HG03575 (cell line): ENCODE results near the gene XPNPEP1.
A peak's percentile ranks its signal among the peaks of the same experiment; 100 is the strongest.

Experiments
- ATAC-seq: cut with Tn5 transposase; IDR thresholded peaks from one replicate; pipeline ENCODE4 v1.9.1; 2021; ENCODE audit not compliant: unreplicated experiment, insufficient number of reproducible peaks, low FRiP score; ENCODE audit errors: extremely low read depth

The XPNPEP1 gene

DNA sequence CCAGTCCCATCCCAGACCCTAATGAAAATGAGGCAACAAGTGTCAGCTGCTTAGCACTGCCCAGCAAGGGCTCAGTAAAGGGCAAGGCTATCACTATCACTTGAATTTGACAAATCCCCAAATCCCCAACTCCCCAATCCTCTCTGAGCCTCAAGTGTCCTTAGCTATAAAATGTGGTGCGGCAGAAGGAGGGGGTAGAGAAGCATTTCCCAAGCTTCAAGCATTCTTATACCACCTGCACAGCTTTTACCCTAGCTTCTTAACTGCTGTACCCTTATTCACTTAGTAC is 41.6 kb downstream of the XPNPEP1 start:
- ATAC-seq, result no peak

DNA sequence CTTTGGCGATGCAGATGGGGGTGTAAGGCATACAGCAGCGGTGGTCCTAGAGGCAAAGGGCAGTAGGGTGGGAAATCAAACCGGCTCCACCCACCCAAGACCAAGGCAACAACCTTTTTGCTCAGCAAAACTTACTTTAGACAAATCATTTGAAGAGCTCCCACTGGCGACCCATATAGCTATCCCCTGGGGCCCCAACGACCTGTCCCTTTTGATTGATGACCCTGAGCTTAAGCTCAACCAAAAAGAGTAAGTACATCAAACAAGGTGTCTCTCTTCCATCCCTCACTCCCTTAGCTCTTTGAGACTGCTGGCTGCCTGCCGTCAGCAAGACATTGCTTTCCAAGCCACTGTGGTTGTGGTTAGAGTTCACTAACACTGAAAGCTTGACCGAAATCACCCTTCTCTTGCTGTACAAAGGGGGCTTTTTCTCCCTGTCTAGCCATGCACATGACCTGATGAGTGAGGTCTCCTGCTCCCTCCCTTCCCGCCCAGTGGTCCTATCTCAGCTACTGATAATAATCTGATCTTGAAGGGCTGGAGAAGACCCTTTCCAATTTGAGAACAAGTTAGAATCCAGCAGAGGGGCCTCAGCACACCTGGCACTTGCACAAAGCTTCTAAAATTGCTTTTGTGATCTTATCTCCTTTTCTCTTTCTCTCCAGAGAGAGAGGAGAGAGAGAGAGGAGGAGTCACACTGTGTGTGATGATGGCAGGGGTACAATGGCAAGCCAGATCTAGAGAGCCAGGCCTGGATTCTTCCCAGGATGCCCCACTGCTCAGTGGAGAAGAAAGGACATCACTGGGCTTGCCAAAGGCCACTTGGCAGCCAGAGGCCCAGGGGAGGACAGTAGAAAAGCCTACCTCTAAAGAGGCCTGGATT is 42.2 kb downstream of the XPNPEP1 start:
- peak; percentile 80 for ATAC-seq

DNA sequence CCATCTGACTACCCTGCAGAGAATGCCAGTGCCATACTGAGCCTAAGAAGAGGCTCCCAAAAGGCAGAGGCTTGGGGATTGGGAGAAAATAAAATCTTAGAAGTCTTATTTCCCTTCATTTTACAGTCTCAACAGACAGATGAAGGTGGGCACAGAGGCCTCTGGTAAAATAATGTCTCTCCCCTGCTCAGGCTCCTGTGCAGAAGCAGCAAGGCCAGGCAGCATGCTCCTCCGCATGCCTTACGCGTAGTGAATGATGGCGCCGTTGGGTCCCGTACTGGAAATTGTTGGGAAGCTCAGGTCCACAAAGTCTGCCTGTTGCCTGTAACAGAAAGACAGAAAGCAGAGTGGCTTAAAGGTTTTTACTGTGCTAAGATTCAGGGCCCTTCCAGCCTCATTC is 45.8 kb downstream of the XPNPEP1 start:
- ATAC-seq, result no peak

DNA sequence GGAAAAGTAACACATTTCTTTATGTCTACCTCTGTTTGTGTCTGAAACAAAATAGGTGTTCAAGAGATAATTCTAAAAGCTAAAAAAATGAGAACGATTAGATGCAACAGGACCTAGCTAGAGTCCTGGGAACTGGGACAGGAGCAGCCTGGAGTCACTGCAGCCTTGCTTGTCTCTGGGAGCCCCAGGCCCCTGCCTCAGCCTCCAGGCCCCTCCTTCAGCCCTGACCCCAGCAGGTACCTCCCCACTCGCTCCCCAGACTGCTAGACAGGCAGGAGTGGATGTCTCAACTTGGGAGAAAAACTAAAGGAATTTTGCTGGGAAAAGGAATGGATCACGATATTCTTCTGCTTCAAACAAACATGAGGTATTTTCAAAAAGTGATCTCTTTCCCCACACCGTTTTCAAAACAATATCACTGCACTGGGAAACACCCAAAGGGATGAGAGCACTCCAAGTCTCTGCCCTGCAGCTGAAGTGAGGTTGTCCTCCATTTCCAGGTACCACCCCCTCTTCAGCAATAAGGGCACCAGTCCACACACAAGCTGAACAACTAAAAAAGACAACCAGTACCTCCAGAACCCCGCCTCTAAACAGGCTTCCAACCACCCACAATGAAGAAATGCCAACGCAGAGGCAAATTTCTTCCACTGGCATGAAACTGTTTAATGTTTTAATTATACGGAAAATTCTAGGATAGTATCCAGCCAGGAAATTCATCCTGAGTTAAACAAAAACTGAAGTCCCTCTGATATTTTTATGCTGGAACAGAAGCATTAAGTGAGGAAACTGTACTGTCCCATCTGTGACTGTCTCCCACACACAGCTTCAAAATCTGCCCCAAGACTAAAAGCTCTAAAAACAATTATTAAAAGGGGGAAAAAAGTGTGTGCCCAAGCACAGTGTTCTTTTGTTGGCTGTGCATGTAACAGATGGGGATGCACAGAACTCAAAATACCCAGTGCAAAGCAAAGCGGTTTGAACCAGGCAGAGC is 47.2 kb downstream of the XPNPEP1 start:
- no peak for ATAC-seq

DNA sequence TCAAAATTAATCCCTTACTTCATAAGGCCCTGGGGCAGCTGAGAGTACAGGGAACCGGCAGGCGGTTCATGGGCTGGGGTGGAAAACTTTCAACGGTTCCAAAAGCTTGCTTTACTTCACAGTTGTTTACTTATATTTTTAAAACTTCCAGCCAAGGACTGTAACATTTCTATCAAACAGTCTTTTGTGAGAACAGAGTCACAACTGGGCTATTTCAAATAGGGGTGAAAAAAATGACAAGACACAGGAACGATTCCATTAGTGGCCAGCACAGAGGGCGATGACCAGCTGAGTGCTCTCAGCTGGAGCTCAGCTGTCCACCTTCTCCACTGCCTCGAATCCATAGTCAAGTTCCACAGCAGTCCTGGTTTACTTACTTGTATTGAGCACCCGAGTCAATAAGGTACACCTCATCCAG is 48.2 kb downstream of the XPNPEP1 start:
- ATAC-seq, result no peak

DNA sequence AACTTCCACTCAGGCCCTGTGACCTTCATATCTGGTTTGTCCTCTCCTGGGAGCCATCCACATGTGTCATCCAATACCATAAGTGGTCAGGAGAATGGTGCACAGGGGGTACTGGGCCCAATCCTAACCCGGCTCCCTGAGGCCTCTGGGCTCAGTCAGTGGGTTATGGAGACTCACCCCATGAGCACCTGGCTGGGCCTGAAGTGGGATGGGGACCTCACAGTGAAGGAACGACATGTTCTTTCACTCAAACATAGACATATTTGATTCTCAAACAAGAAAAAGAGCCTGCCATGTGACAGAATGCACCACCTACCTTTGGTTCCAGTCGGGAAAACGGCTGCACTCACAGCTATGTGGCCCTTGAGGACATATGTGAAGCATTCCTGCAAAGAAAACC is 51.8 kb downstream of the XPNPEP1 start:
- no peak for ATAC-seq

DNA sequence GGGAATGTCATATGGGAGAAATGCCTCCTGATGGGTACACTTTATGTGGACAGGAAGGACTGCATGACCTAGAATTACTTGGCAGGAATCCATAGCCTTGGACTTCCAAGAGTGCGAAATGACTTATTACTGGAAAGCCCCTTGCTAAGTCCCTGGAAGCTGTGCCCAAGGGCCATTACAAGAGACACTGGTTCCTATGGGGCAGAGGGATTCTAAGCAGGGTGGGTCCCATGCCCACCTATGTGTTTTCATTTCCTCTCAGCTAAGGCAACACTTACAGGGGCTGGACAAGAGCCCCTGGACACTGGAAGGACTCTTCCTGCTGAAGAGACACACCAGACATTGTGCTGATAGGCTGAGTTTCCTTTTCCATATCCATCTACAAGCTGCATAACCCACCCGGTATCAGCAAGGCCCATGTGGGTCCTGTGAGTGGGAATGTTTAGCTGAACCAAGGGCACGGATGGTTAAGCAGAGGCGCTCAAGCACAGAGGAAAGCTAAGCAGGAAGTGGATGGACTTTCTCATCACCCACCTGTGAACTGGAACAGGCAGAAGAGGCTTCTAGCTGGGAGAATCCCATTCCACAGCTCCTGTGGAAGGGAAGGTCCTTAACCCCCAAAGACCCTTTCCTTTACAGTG is 56.2 kb downstream of the XPNPEP1 start:
- no peak for ATAC-seq

DNA sequence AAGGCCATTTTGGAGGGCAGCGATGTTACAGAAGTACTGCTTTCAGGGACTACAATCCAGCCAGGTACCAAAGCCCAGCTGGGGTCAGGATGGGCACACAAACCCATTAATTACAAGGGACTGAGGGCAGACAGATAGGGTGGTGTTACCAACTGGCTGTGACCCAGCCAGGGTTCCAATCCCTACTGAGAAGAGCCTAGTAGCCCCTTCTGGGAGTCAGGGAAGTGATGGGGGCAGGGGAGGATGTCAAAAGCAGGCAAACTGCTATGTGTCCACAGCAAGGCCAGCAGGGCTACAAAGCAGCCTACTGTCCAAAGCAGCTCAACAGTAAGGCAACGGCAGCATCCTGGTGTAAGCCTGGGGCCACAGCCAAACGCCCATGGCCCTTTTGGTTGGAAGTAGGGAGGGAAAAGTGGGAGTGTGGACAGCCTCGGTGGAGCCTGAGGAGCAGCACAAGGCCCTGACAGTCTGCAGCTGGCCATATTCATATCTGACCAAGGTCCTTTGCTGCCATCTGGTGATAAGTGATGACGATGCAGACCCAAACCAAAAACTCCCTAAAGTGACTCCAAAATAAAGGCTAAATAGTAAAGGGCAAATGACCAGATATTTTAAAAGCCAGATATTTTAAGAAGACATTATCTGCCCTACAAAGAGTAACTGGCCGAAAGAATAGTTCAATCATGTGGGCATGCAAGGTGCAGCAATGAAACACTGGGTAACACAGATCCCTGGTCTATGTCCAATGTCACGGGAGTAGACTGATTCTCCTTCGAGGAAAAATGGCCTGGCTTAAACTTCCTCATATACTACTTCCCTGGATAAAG is 56.9 kb downstream of the XPNPEP1 start:
- ATAC-seq, result no peak

DNA sequence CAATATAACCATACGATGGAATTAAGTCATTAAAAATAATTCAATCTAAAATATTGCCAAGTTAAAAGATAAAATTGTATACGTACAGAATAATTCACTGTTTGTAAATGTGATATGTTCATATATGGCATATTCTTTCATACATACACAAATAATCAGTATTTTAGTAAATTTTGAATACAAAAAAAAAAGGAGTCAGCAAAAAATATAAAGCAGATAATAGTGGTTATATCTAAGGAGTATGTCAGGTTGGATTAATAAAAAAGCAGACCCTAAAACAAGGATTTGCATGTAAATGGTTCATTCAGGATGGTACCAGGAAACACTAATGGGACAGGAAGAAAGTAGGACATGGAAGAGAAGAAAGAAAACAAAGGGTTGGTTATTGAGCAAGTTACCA is 59.5 kb downstream of the XPNPEP1 start:
- no peak for ATAC-seq

DNA sequence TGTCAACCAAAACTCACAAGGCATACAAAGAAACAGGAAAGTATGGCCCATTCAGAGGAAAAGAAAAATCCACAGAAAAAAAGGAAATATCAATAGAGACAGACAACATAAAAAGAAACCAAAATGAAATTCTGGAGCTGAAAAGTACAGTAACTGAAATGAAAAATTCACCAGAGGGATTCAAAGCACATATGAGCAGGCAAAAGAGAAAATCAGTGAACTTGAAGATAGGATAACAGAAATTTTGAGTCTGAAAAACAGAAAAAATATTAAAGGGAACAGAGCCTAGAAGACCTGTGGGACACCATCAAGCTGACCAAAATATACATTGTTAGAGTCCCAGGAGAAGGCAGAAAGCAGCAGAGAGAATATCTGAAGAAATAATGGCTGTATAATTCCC is 60.6 kb downstream of the XPNPEP1 start:
- no peak for ATAC-seq

DNA sequence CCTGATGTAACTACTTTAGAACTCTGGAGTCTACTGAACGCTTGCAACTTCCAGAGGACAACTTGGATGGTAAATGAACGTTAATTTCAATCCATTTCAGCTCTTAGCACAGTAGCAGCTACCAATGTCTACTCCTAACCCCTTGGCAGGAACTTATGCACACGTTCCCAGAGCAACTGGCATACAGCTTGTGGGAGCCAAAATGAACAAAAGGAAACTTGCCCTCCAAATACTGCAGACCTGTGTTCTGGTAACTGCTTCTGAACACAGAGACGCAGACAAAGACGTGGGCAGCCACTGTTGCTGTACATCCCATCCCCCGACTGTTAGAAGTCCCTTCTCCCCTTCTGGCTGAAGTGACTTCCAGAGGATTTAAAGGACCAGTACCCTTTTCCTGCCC is 61.3 kb downstream of the XPNPEP1 start:
- no peak for ATAC-seq

DNA sequence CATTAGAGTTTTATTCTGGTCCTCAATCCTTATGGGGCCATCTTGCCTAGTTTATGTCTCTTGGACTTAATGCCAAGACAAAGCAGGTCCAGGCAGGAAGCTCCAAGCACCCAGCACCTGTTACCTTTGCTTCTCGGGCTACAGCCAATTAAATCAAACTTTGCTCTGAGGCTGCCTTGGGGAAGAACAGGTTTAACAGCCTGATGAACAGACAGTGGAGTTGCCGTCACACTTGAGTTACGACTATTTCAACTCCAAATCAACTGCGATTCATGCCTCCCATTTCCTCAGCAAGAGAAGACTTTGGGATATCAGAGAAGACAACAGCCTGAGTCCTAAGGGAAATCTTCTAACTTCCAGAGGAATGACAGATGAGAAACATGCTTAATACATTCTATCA is 62.2 kb downstream of the XPNPEP1 start:
- ATAC-seq, result no peak

DNA sequence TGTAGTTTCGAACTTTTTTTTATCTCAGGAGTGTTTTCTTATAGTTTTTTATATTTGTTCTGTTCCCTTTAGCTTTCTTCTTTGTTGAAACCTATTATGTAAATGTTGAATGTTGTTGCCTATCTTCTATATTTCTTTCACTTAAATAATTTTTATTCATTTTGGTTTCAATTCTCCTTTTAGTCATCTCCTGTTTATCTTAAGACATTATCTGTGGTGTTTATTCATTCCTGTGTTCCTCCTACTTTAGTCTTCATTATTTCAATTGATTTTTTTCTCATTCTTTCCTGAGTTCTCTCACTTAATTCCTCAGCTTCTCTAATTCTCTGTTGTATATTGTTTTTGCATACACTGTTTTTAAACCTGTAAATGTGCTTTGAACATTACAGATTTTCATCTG is 64.1 kb downstream of the XPNPEP1 start:
- ATAC-seq, result no peak

DNA sequence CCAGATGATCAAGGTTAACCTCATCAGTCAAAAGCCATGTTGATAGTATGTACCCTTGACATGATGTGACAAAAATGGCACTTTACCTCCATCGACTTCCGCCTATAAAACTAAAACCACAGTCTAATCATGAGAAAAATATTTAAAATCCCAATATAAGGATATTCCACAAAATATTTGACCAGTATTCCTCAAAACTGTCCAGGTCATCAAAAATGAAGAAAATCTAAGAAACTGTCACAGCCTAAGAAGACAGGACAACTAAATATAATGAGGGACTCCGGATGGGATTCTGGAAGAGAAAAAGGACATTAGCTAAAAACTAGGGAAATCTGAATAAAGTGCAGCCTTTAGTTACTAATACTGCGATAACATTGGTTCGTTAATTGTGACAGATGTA is 67.6 kb downstream of the XPNPEP1 start:
- no peak for ATAC-seq

DNA sequence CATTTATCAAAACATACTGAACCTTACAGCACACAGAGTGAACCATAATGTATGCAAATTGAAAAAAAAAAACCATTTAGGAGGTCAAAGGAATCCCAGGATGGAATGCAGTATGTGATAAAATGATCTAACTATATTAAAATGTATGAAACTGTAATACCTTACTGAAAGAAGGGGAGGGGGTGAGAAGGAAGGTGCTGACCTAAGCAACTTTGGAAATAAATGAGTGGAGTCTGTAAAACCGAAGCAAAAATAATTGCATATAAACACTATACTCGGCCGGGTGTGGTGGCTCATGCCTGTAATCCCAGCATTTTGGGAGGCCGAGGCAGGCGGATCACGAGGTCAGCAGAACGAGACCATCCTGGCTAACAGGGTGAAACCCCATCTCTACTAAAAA is 69.4 kb downstream of the XPNPEP1 start:
- no peak for ATAC-seq

DNA sequence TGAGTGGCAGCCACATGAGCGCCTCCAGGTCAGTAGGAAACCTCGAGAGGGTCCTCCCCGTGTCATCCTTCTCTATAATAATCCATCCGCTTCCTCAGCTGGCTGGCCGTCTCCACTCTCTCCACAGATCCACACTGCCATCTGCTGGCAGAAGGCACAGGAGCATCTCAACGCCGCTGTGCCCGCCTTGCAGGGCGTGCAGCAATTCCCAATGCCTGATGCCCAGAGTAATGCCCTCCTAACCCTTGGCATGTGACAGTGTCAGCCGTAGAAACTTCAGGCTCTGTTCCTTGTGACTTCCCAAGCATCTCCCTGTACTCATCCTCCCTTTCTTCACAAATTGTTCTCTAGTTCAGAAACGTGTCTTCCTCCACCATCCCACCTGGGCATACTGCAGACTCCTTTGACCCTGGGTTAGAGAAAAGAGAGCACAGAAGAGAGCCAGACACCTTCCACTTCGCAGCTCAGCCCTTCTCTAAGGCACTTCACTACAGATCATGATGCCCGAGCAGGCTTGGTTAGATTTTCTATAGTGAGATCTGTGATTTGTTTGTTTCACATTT is 70.8 kb downstream of the XPNPEP1 start:
- ATAC-seq, result peak; percentile 59

DNA sequence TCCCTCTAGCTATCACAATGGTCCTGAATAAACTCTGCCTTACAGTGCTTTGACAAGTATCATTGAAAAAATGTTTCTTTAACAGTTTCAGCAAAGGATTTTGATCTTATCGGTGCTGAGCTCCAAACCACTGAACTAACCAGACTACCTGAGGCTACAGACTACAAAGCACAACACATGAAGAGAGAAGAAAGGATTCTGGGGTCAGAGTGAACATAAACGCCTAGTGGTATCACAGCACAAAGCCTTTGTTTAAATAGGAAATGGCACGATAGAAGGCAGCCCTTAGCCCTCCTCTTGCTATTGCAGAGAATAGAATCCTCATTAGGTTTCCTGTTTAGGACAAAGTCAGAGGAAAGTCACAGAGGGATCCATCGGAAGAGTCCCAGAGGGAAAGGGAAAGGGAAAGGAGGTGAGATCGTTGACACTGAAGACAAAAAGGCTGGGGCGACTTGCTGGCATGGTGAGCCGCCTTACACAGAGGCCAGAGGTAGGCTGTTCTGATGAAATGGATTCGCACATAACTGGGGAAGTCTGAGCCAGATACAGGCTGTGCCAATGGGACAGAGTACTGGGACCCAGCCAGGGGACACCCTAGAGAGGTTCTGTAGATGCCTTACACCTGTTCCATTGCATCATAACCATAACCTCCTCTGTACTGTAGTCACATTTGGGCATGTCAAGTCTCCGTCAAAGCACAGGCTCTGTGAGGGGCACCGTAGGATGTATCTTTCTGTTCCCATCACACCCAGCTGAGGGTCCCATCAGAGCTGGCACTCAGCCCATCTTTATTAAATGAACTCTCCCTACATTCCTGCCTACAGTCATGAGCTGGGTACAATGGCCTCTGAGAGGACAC is 71.5 kb downstream of the XPNPEP1 start:
- no peak for ATAC-seq

DNA sequence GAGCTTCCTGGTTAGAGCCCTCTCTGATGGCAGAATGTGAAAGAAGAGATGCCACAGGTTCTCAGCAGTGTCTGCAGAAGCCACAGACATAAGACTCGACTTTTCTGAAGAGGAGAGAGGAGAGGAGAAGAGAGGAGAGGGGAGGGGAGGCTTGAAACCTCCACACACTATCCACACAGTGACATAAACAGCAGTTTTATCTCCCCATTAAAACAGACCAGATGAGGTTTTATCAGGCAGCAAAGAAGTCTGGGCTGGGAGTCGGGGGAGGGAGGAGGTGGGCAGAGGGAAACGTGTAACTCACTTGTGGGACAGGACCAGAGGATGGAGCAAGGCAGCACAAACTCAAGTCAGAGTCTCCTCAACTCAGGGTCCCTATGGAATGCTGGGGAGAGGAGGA is 76.5 kb downstream of the XPNPEP1 start:
- ATAC-seq, result no peak
